Fibroblast of the aortic adventitia (primary cell): ENCODE measurements around the gene IL5RA. TPM values are rescaled to one million over a fixed set of nuclear protein-coding genes. Genes with fewer than 3 reads are reported as not detected.

Experiments
- DNase-seq: peaks from one replicate; pipeline ENCODE4 v3.0.0-alpha.2; 2010; ENCODE audit warnings: low read depth
- H3K4me3 ChIP-seq: 2 replicates; pipeline ENCODE4 v1.5.1; 2011; ENCODE audit warnings: low read depth, mild to moderate bottlenecking, control low read depth, low read length, moderate library complexity
- CTCF ChIP-seq: IDR thresholded peaks from 2 replicates; pipeline ENCODE4 v1.5.1; 2011; ENCODE audit warnings: mild to moderate bottlenecking, low read length, control low read depth, inconsistent platforms; ENCODE audit not compliant: insufficient read depth
- total RNA-seq: library from RNA; depleted of rRNA; stranded (reverse); fragments of >200 nt; gene quantifications from 2 replicates; pipeline ENCODE4 v1.2.3, GENCODE V29; 2012; ENCODE audit warnings: low replicate concordance

The IL5RA gene
- total RNA-seq, 1 donor: not detected

- H3K4me3 ChIP-seq: no peak overlapping the region
- no peak for DNase-seq
- TF ChIP-seq CTCF: no peak
These were observed 27.8 kb downstream of the IL5RA start for GRCh38 chr3:3082234-3082924.

GRCh38 chr3:3081381-3082233 is 28.6 kb downstream of the IL5RA start:
- H3K4me3 ChIP-seq: no peak overlapping the region
- DNase-seq: no peak
- no peak for TF ChIP-seq CTCF

- no peak for TF ChIP-seq CTCF
- DNase-seq: no peak
- no peak overlapping the region for H3K4me3 ChIP-seq
These were observed 29.9 kb downstream of the IL5RA start for GRCh38 chr3:3080309-3080708.

- no peak for DNase-seq
- H3K4me3 ChIP-seq: no peak overlapping the region
- no peak for TF ChIP-seq CTCF
These were observed 35.5 kb downstream of the IL5RA start for GRCh38 chr3:3074551-3075257.

GRCh38 chr3:3071136-3071535 is 39.0 kb downstream of the IL5RA start:
- DNase-seq: no peak

More at GRCh38 chr3:3071136-3071535, 39.0 kb downstream of the IL5RA start:
- no peak overlapping the region for H3K4me3 ChIP-seq
- no peak for TF ChIP-seq CTCF
